ENCODE data around the gene FHOD3. TPM values are rescaled to one million over a fixed set of nuclear protein-coding genes. Genes with fewer than 3 reads are reported as not detected.
A peak's percentile ranks its signal among the peaks of the same experiment; 100 is the strongest.

The FHOD3 gene
- total RNA-seq, 1 experiment from 2014 or later, result 22.7 TPM

DNA sequence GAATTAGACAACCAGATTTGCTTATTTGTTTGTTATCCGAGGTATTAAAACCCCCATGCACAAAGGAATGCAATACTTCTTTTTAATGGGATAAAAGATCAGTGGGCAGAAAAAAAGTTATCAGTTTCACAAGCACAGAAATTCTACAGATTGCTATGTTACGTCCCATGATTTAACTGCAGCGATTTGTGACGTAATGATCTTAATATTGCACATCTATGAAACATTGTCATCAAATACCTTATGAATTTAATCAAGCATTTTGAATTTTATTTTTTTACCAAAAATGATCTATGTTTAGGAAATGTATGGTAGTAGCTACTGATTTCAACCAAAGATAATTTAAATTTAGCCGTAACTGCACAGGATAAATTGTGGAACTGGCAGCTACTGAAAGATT is 138.9 kb downstream of the FHOD3 start:
- H3K36me3 ChIP-seq (ENCODE audit: control insufficient read depth, insufficient read depth, low read length), result no peaks in the 10 kb centered on the region
- no peak overlapping the region for H3K4me3 ChIP-seq (ENCODE audit: low read depth in 2 of 2, low read length in 2 of 2)
- ChIA-PET CTCF (no interaction called here), POLR2A (interaction anchor here (0.7 kb wide), 1 partner anchor 19 kb away, joined by 3 read pairs; no protein-coding TSS in a partner anchor)
- H3K27me3 ChIP-seq (ENCODE audit: control insufficient read depth, insufficient read depth, low read length), result no peaks in the 10 kb centered on the region
- DNase-seq (ENCODE audit: low read depth, low spot score), result no peak
- in situ Hi-C loops (cut with HindIII; ENCODE audit: low pct_unique_long_range_greater_than_20kb, low sequenced_read_pairs), result no loop called here
- BruUV-seq (replicated peaks), result no TSS peak
- TF ChIP-seq, protein P1, sequence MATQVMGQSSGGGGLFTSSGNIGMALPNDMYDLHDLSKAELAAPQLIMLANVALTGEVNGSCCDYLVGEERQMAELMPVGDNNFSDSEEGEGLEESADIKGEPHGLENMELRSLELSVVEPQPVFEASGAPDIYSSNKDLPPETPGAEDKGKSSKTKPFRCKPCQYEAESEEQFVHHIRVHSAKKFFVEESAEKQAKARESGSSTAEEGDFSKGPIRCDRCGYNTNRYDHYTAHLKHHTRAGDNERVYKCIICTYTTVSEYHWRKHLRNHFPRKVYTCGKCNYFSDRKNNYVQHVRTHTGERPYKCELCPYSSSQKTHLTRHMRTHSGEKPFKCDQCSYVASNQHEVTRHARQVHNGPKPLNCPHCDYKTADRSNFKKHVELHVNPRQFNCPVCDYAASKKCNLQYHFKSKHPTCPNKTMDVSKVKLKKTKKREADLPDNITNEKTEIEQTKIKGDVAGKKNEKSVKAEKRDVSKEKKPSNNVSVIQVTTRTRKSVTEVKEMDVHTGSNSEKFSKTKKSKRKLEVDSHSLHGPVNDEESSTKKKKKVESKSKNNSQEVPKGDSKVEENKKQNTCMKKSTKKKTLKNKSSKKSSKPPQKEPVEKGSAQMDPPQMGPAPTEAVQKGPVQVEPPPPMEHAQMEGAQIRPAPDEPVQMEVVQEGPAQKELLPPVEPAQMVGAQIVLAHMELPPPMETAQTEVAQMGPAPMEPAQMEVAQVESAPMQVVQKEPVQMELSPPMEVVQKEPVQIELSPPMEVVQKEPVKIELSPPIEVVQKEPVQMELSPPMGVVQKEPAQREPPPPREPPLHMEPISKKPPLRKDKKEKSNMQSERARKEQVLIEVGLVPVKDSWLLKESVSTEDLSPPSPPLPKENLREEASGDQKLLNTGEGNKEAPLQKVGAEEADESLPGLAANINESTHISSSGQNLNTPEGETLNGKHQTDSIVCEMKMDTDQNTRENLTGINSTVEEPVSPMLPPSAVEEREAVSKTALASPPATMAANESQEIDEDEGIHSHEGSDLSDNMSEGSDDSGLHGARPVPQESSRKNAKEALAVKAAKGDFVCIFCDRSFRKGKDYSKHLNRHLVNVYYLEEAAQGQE (IDR thresholded peaks at IDR 0.05; ENCODE audit: insufficient read depth in 1 of 2, low read depth in 2 of 2, low read length in 1 of 2), result no peak
- no peak for TF ChIP-seq TCF7L2 (IDR thresholded peaks at IDR 0.05; ENCODE audit: low read depth, low read length)
- no peaks in the 10 kb centered on the region for H3K9me3 ChIP-seq (ENCODE audit: control insufficient read depth, insufficient read depth, low read depth, low read length)
- no peak overlapping the region for H3K27ac ChIP-seq (ENCODE audit: low read length)
- H3K4me1 ChIP-seq (ENCODE audit: control insufficient read depth, insufficient read depth, low read length), result no peaks in the 10 kb centered on the region; the same call in 1 of the 2 replicates
- intact Hi-C loops (cut with micrococcal nuclease; ENCODE audit: unreplicated experiment), result no loop called here
- no peak for ATAC-seq

DNA sequence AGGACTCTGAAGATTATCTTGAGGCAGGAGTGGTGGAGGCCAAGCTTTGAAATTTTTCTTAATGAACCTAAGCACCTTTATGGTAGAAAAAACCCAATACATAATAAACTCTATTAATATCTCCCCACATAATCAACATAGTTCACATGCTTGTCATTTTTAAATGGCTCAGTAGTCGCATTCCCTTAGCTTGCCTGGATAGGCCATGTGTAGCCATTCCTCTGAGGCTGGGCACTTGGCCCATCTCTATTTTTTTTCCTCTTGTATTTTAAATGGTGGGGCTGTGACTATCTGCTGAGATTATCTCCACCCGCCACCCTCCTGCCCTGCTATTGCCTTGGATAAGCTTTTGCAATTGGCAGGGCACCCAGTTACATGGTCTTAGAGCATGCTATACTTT is 143.1 kb downstream of the FHOD3 start:
- in situ Hi-C loops (cut with HindIII; ENCODE audit: low pct_unique_long_range_greater_than_20kb, low sequenced_read_pairs), result no loop called here
- ChIA-PET POLR2A (no interaction called here), CTCF (no interaction called here)
- no peak overlapping the region for H3K4me3 ChIP-seq (ENCODE audit: low read depth in 2 of 2, low read length in 2 of 2)
- H3K27ac ChIP-seq (ENCODE audit: low read length), result no peak overlapping the region
- H3K27me3 ChIP-seq (ENCODE audit: control insufficient read depth, insufficient read depth, low read length), result no peaks in the 10 kb centered on the region
- intact Hi-C loops (cut with micrococcal nuclease; ENCODE audit: unreplicated experiment), result no loop called here
- BruUV-seq (replicated peaks), result no TSS peak
- peak; percentile 53 for ATAC-seq
- H3K4me1 ChIP-seq (ENCODE audit: control insufficient read depth, insufficient read depth, low read length), result peaks cover 3% of the 10 kb centered on the region
- TF ChIP-seq, protein P1 (IDR thresholded peaks at IDR 0.05; ENCODE audit: insufficient read depth in 1 of 2, low read depth in 2 of 2, low read length in 1 of 2), result no peak
- TF ChIP-seq, protein P2, sequence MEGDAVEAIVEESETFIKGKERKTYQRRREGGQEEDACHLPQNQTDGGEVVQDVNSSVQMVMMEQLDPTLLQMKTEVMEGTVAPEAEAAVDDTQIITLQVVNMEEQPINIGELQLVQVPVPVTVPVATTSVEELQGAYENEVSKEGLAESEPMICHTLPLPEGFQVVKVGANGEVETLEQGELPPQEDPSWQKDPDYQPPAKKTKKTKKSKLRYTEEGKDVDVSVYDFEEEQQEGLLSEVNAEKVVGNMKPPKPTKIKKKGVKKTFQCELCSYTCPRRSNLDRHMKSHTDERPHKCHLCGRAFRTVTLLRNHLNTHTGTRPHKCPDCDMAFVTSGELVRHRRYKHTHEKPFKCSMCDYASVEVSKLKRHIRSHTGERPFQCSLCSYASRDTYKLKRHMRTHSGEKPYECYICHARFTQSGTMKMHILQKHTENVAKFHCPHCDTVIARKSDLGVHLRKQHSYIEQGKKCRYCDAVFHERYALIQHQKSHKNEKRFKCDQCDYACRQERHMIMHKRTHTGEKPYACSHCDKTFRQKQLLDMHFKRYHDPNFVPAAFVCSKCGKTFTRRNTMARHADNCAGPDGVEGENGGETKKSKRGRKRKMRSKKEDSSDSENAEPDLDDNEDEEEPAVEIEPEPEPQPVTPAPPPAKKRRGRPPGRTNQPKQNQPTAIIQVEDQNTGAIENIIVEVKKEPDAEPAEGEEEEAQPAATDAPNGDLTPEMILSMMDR (IDR thresholded peaks at IDR 0.05), result no peak
- no peak for TF ChIP-seq POLR2AphosphoS5 (IDR thresholded peaks at IDR 0.05; ENCODE audit: low read depth, low read length)
- TF ChIP-seq TCF7L2 (IDR thresholded peaks at IDR 0.05; ENCODE audit: low read depth, low read length), result no peak
- TF ChIP-seq SIN3A (IDR thresholded peaks at IDR 0.05; ENCODE audit: borderline replicate concordance, insufficient read depth, low read depth, low read length), result no peak
- H3K36me3 ChIP-seq (ENCODE audit: control insufficient read depth, insufficient read depth, low read length), result no peaks in the 10 kb centered on the region
- no peak for DNase-seq (ENCODE audit: low read depth, low spot score)
- no peaks in the 10 kb centered on the region for H3K9me3 ChIP-seq (ENCODE audit: control insufficient read depth, insufficient read depth, low read depth, low read length)

Data from Panc1 (cell line).